Nucleus accumbens (tissue), 56 donors: ENCODE data around the gene IGFBP4.

Experiments
- DNase-seq, 56 donors: peaks; one replicate each; lab custom pipeline; 2025; lab: John Stamatoyannopoulos, UW

The IGFBP4 gene

GRCh38 chr17:40430272-40431230 lies 12.7 kb upstream of the IGFBP4 start:
- DNase-seq: no peak

DNA sequence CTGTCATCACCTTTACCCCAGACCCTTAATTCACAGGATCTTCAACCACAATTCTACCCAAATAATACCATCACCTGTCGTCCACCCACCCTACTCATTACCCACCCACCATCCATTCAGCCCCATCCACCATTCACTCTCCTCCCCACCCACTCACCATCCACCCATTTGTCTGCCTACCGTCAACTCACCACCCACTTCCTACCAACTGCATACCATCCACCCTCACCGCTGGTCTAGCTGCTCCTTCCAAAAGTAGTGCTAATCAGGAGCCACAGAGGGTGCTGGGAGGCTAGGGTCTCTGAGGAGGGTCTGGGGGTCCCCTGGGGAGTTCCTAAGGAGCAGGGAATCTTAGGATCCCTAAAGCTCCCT lies 12.0 kb upstream of the IGFBP4 start:
- DNase-seq: no peak

DNA sequence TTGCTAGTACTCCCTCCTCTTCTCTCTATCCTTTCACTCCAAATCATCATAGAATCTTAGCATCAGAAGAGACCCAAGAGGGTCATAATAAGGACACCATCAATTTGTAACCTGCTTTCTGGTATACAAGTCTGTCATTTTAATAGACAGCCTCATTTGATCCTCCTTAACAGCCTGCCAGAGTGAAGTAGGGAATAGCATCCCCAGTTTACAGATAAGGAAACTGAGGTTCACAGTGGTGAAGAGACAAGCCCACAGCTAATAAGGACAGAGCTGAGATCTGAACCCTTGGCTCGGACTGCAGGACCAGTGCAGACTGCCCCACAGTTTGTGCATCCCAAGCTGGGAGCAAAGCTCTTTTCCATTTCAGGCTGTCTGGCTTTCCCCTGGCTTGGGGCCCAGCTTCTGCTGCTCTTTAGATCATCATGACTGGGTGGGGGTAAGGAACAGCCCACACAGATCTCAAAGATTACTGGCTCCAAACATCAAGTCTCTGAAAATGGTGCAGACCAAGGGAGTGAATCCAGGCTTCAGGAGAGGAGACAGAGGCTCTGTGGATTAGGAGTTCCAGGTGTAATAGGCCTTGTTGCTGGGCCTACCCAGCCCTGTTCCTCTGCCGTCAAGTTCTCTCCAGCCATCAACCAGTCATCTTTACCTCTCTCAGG lies 10.3 kb upstream of the IGFBP4 start:
- DNase-seq: no peak

DNA sequence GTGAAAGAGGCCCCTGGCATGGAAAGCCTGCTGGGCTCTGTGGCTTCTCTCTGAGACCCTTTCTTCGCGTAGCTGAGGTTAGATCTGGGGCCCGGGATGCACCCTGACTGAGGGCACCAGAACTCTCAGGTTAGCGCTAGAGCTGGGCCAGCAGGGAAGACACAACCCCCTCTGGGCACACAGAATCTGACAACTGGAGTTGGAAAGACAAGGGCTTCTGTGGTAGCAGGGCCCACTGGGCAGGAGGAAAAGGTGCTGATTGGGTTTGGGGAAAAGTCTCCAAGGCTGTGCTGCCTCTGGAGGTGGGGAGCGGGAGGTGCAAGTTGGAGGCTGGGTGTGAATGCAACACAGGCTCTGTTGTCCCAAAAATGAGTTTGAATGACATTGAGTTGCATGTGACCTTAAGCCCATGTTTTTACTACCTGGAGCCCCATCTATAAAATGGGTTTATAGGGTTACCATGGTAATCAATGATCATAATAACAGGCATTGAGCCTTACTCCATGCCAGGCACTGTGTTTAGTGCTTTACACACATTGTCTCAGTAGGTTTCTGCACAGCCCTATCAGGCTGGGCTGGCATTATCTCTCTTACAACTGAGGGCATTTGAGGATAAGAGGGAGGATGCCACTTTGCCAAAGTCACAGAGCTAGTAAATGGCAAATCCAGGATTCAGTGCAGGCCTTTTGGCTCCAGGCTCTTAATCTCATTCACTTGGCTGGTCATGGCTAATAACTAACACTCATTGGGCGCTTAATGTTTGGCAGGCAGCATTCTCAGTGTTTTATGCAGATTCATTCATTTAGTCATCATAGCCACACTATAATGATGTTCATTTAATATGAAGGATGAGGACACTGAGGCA lies 9.5 kb upstream of the IGFBP4 start:
- peak in 1 of 56 donors; percentile 15 for DNase-seq

- no peak for DNase-seq
These were observed 6.6 kb upstream of the IGFBP4 start for GRCh38 chr17:40436636-40437035.

DNA sequence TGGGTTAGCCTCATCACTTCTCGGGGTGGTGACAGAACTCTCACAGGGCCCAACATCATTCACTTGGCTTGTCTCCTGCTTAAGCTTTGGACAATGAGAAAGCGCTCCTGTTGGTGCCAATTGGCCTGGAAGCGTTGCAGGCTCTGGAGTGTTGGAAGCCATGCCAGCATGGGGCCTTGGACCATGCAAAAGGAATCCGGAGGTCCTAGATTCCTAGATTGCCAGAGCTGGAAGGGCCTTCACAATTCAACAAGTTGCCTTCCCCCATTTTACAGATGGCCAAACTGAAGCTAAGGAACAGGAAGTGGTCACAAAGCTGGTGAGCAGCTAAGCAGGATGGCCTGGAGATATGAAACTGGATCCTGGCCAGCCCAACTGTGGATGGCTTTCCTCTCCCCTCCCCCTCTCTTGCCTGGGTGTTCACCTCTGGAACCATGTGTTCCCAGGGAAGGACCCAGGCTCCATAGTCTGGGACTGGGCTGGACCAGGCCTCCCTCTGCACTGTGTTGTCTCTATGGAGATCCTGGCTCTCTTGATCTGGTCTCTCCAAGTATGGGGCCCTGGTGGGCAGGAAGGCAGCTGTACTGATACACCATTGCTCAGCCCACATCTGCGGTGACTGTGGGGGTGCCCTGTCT lies 6.0 kb upstream of the IGFBP4 start:
- DNase-seq: peak in 2 of 56 donors; percentile 10 to 11

- DNase-seq: no peak
These were observed 3.1 kb upstream of the IGFBP4 start for GRCh38 chr17:40440166-40440565.

GRCh38 chr17:40442392-40443195 lies 656 bp upstream of the IGFBP4 start:
- DNase-seq: peak in 1 of 56 donors; percentile 18

GRCh38 chr17:40443988-40444899 lies 994 bp downstream of the IGFBP4 start:
- DNase-seq: peak in 2 of 56 donors; percentile 30 to 44

DNA sequence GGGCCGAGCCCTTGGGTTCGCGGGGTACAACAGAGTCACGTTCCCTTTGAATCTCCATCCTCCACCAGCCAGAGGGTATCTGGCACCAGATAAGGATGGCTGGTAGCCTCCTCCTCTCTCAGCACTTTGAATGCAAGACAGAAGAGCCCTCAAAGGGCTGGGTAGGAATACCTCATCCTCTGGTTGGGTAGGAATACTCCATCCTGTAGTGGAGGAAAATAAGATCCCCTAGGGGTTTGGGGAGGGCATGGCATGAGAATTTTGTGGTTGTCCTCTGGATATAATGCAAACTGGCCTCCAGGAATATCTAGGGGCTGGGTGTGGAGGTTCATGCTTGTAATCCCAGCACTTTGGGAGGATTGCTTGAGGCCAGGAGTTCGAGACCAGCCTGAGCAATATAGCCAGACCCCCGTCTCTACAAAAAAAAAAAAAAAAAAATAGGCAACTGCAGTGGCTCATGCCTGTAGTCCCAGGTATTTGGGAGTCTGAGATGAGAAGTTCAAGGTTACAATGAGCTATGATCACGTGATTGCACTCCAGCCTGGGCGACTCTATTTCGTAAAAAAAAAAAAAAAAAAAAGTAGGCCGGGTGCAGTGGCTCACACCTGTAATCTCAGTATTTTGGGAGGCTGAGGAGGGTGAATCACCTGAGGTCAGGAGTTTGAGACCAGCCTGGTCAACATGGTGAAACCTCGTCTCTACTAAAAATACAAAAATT lies 2.7 kb downstream of the IGFBP4 start:
- DNase-seq: no peak

- no peak for DNase-seq
These were observed 3.9 kb downstream of the IGFBP4 start for GRCh38 chr17:40447148-40447644.

- no peak for DNase-seq
These were observed 4.6 kb downstream of the IGFBP4 start for GRCh38 chr17:40447806-40448205.

DNA sequence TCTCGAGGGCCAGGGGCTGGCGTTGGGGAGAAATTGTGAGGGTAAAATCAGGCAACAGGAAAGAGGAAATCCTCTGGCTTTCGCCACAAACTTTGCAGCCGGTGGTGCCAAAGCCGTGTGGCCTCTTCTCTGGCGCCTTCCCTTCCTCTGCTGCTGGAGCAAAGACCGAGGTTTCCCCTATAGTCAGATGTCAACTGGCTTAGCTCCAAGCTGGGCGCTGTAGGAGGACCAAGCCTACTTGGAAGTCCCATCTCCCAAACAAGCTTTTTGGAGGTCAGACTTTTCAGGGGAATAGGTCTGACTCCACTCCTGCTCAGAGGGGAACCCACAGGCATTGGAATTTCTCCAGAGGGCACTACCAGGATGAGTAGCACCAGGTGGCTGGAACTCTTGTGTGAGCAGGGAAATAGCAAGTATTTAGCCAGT lies 5.0 kb downstream of the IGFBP4 start:
- no peak for DNase-seq

DNA sequence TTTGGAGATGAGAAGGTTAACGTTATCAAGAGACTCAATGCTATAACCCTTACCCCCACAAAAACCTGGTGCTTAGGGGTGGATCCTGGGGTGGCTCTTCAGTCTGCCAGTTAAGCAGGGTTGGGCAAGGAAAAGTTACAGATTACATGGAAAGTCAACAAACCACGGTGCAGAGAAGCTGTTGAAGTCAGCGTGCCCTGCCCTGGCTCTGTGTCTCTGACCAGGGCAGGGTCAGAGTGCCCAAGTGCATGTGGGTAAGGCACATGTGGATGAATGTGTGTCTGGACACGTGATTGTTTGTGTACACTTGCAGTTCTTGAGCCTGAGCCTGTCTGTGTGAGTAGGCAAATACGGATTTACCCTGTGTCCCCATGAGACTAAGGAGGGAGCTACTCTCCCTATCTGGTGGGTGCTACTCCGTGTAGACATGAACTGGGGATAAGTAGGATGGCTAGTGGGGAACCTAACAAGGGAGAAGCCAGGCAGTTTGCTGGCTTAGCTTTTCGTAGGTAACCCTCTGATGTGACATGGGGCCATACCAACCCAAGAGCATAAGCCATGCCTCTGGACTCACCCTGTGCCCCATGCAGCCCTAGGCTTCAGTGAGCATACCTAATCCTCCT lies 5.5 kb downstream of the IGFBP4 start:
- no peak for DNase-seq

DNA sequence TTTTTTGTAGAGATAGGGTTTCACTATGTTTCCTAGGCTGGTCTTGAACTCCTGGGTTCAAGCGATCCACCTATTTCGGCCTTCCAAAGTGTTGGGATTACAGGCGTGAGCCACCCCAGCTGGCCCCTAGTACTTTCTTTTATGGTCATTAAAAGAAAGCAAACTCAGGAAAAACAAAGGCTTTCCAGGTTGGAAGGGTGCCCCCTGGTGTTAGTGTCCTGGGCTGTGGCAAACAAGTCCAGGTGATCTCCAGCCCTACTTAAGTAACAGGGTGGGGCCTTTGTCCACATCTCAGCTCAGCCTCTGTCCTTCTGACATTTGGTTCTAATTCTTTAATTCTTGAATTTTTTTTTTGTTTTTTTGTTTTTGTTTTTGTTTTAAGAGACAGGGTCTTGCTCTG lies 6.9 kb downstream of the IGFBP4 start:
- no peak for DNase-seq

DNA sequence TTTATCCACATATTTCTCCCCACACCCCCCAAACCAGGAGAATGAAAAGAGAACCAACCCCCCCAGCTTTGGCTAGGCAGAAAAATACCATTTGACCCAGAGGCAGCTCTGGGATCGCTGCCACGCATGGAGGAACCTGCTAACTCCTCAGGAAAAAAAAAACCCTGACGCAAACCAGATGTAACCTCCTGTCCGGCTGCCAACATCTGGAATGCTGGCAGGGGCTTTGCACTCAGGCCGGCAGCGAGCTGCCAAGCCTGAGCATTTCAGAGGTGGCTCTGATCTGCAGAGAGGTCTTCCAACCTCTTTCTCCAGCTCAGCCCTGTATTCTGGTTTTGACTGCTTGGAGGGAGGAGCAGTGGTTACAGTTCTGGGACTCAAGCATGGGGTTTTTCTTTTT lies 8.2 kb downstream of the IGFBP4 start:
- peak in 4 of 56 donors; percentile 10 to 42 (median 12) for DNase-seq

- no peak for DNase-seq
These were observed 9.1 kb downstream of the IGFBP4 start for GRCh38 chr17:40452216-40452787.
